Measurements from ENCODE around the gene TEX26.

Gene TEX26

GRCh38 chr13:31020996-31021395, 88.5 kb downstream of the TEX26 start:
- Histone ChIP-seq H3K4me1 (ENCODE audit: control insufficient read depth, insufficient read depth, low read length, poor library complexity, severe bottlenecking) (no peaks in the 10 kb centered on the region), H3K4me3 (ENCODE audit: insufficient read depth, low read depth, low read length, poor library complexity, severe bottlenecking) (no peak overlapping the region), H3K27ac (ENCODE audit: insufficient read depth, low read length, poor library complexity, severe bottlenecking) (no peak overlapping the region), H3K36me3 (ENCODE audit: control insufficient read depth, insufficient read depth, low read length) (no peaks in the 10 kb centered on the region), H3K9me3 (ENCODE audit: control insufficient read depth, low read length) (no peaks in the 10 kb centered on the region), H3K27me3 (replicated peaks; ENCODE audit: control insufficient read depth, insufficient read depth, low read length, poor library complexity, severe bottlenecking) (no peaks in the 10 kb centered on the region)
- no peak for DNase-seq

- no peaks in the 10 kb centered on the region for H3K36me3 ChIP-seq (ENCODE audit: control insufficient read depth, insufficient read depth, low read length)
- H3K4me3 ChIP-seq (ENCODE audit: insufficient read depth, low read depth, low read length, poor library complexity, severe bottlenecking) = no peak overlapping the region
- DNase-seq = no peak
- no peaks in the 10 kb centered on the region for H3K9me3 ChIP-seq (ENCODE audit: control insufficient read depth, low read length)
- no peaks in the 10 kb centered on the region for H3K27me3 ChIP-seq (replicated peaks; ENCODE audit: control insufficient read depth, insufficient read depth, low read length, poor library complexity, severe bottlenecking)
- H3K27ac ChIP-seq (ENCODE audit: insufficient read depth, low read length, poor library complexity, severe bottlenecking) = no peak overlapping the region
- H3K4me1 ChIP-seq (ENCODE audit: control insufficient read depth, insufficient read depth, low read length, poor library complexity, severe bottlenecking) = no peaks in the 10 kb centered on the region
These were observed 89.9 kb downstream of the TEX26 start for GRCh38 chr13:31022288-31022895.

GRCh38 chr13:31022928-31023530, 90.6 kb downstream of the TEX26 start:
- no peaks in the 10 kb centered on the region for H3K27me3 ChIP-seq (replicated peaks; ENCODE audit: control insufficient read depth, insufficient read depth, low read length, poor library complexity, severe bottlenecking)
- no peaks in the 10 kb centered on the region for H3K9me3 ChIP-seq (ENCODE audit: control insufficient read depth, low read length)
- H3K4me1 ChIP-seq (ENCODE audit: control insufficient read depth, insufficient read depth, low read length, poor library complexity, severe bottlenecking) = no peaks in the 10 kb centered on the region
- no peak overlapping the region for H3K4me3 ChIP-seq (ENCODE audit: insufficient read depth, low read depth, low read length, poor library complexity, severe bottlenecking)
- no peaks in the 10 kb centered on the region for H3K36me3 ChIP-seq (ENCODE audit: control insufficient read depth, insufficient read depth, low read length)
- DNase-seq = no peak
- no peak overlapping the region for H3K27ac ChIP-seq (ENCODE audit: insufficient read depth, low read length, poor library complexity, severe bottlenecking)
